ACC112 (cell line): ENCODE data around the gene HMGB4.

Experiments
- H2AFZ ChIP-seq: fragments of 200-600 bp; sonication (generic); one replicate; pipeline ENCODE4 v1.6.0; 2017; ENCODE audit warnings: antibody characterized with exemption, low read length; ENCODE audit not compliant: unreplicated experiment
- H3K27ac ChIP-seq: fragments of 200-600 bp; sonication (generic); 2 replicates; pipeline ENCODE4 v1.5.1; 2014; ENCODE audit warnings: low read depth, mild to moderate bottlenecking, antibody characterized with exemption, low read length, moderate library complexity
- H3K27me3 ChIP-seq: fragments of 200-600 bp; sonication (generic); 2 replicates; pipeline ENCODE4 v1.6.1; 2014; ENCODE audit warnings: mild to moderate bottlenecking, antibody characterized with exemption, low read length, moderate library complexity, mixed read lengths; ENCODE audit not compliant: insufficient read depth
- H3K36me3 ChIP-seq: fragments of 200-600 bp; sonication (generic); 2 replicates; pipeline ENCODE4 v1.6.1; 2016; ENCODE audit warnings: mild to moderate bottlenecking, antibody characterized with exemption, low read length, moderate library complexity, mixed read lengths; ENCODE audit not compliant: insufficient read depth
- H3K4me1 ChIP-seq: fragments of 200-600 bp; sonication (generic); one replicate; pipeline ENCODE4 v1.6.1; 2016; ENCODE audit warnings: low read length, mixed read lengths; ENCODE audit not compliant: insufficient read depth, unreplicated experiment, control insufficient read depth
- H3K4me3 ChIP-seq: fragments of 200-600 bp; sonication (generic); 2 replicates; pipeline ENCODE4 v1.5.1; 2014; ENCODE audit warnings: mild to moderate bottlenecking, low read depth, low read length
- H3K79me2 ChIP-seq: fragments of 200-600 bp; sonication (generic); one replicate; pipeline ENCODE4 v1.6.0; 2016; ENCODE audit warnings: low read length; ENCODE audit not compliant: control insufficient read depth, unreplicated experiment, insufficient read depth

The HMGB4 gene

GRCh38 chr1:33897092-33897725 is 33.3 kb downstream of the HMGB4 start:
- no peaks in the 10 kb centered on the region for H3K4me1 ChIP-seq
- no peak overlapping the region for H2AFZ ChIP-seq
- no peak overlapping the region for H3K27ac ChIP-seq
- H3K4me3 ChIP-seq: no peak overlapping the region
- no peaks in the 10 kb centered on the region for H3K27me3 ChIP-seq
- H3K36me3 ChIP-seq: no peaks in the 10 kb centered on the region
- H3K79me2 ChIP-seq: no peaks in the 10 kb centered on the region

GRCh38 chr1:33898406-33898805 is 34.5 kb downstream of the HMGB4 start:
- Histone ChIP-seq H3K4me3 (no peak overlapping the region), H3K4me1 (no peaks in the 10 kb centered on the region), H3K27me3 (no peaks in the 10 kb centered on the region), H3K27ac (no peak overlapping the region), H3K79me2 (no peaks in the 10 kb centered on the region), H3K36me3 (no peaks in the 10 kb centered on the region), H2AFZ (no peak overlapping the region)

GRCh38 chr1:33898881-33899280 is 35.0 kb downstream of the HMGB4 start:
- Histone ChIP-seq H2AFZ (no peak overlapping the region), H3K27ac (no peak overlapping the region), H3K36me3 (no peaks in the 10 kb centered on the region), H3K4me3 (no peak overlapping the region), H3K27me3 (no peaks in the 10 kb centered on the region), H3K4me1 (no peaks in the 10 kb centered on the region), H3K79me2 (no peaks in the 10 kb centered on the region)

- Histone ChIP-seq H3K36me3 (no peaks in the 10 kb centered on the region), H3K79me2 (no peaks in the 10 kb centered on the region), H2AFZ (no peak overlapping the region), H3K4me3 (no peak overlapping the region), H3K27me3 (no peaks in the 10 kb centered on the region), H3K4me1 (no peaks in the 10 kb centered on the region), H3K27ac (no peak overlapping the region)
These were observed 35.9 kb downstream of the HMGB4 start for GRCh38 chr1:33899746-33900145.

- no peaks in the 10 kb centered on the region for H3K79me2 ChIP-seq
- no peaks in the 10 kb centered on the region for H3K4me1 ChIP-seq
- no peak overlapping the region for H3K27ac ChIP-seq
- no peak overlapping the region for H3K4me3 ChIP-seq
- no peak overlapping the region for H2AFZ ChIP-seq
- no peaks in the 10 kb centered on the region for H3K36me3 ChIP-seq
- H3K27me3 ChIP-seq: no peaks in the 10 kb centered on the region
These were observed 38.8 kb downstream of the HMGB4 start for GRCh38 chr1:33902486-33903209.

GRCh38 chr1:33903210-33903589 is 39.3 kb downstream of the HMGB4 start:
- no peaks in the 10 kb centered on the region for H3K36me3 ChIP-seq
- H3K79me2 ChIP-seq: no peaks in the 10 kb centered on the region
- H3K4me3 ChIP-seq: no peak overlapping the region
- no peak overlapping the region for H3K27ac ChIP-seq
- no peaks in the 10 kb centered on the region for H3K27me3 ChIP-seq
- H3K4me1 ChIP-seq: no peaks in the 10 kb centered on the region
- H2AFZ ChIP-seq: no peak overlapping the region

GRCh38 chr1:33905241-33905640 is 41.4 kb downstream of the HMGB4 start:
- H3K27ac ChIP-seq: no peak overlapping the region
- H3K79me2 ChIP-seq: no peaks in the 10 kb centered on the region
- H3K36me3 ChIP-seq: no peaks in the 10 kb centered on the region
- H3K4me1 ChIP-seq: no peaks in the 10 kb centered on the region
- no peak overlapping the region for H2AFZ ChIP-seq
- H3K27me3 ChIP-seq: no peaks in the 10 kb centered on the region
- H3K4me3 ChIP-seq: no peak overlapping the region

GRCh38 chr1:33906156-33906555 is 42.3 kb downstream of the HMGB4 start:
- Histone ChIP-seq H3K4me1 (no peaks in the 10 kb centered on the region), H3K4me3 (no peak overlapping the region), H3K36me3 (no peaks in the 10 kb centered on the region), H3K27me3 (no peaks in the 10 kb centered on the region), H2AFZ (no peak overlapping the region), H3K79me2 (no peaks in the 10 kb centered on the region), H3K27ac (no peak overlapping the region)

- H3K79me2 ChIP-seq: no peaks in the 10 kb centered on the region
- no peak overlapping the region for H3K27ac ChIP-seq
- no peak overlapping the region for H3K4me3 ChIP-seq
- H2AFZ ChIP-seq: no peak overlapping the region
- H3K27me3 ChIP-seq: no peaks in the 10 kb centered on the region
- H3K4me1 ChIP-seq: no peaks in the 10 kb centered on the region
- no peaks in the 10 kb centered on the region for H3K36me3 ChIP-seq
These were observed 44.6 kb downstream of the HMGB4 start for GRCh38 chr1:33908324-33908956.
